Liver (tissue), 3 donors: ENCODE measurements around the gene SLC9C2.

Experiments
- CTCF ChIP-seq: fragments of 150-350 bp; IDR thresholded peaks from 2 replicates; pipeline ENCODE4 v1.5.1; 2017; ENCODE audit warnings: improper control_type of control experiment, low read depth, low read length; ENCODE audit not compliant: missing input control
- EGR1 ChIP-seq, 2 donors: IDR thresholded peaks; 2 replicates each; pipeline ENCODE4 v1.6.1; 2016 to 2018; ENCODE audit warnings: antibody characterized with exemption in 2 of 2, low read depth in 2 of 2
- MAX ChIP-seq: IDR thresholded peaks from 2 replicates; pipeline ENCODE4 v1.6.1; 2016; ENCODE audit warnings: antibody characterized with exemption
- RAD21 ChIP-seq, 2 donors: IDR thresholded peaks; 2 replicates each; pipeline ENCODE4 v1.6.1; 2016; ENCODE audit warnings: antibody characterized with exemption in 2 of 2, mild to moderate bottlenecking in 2 of 2
- TAF1 ChIP-seq: conservative IDR thresholded peaks from 2 replicates; pipeline ENCODE4 v1.6.1; 2016; ENCODE audit warnings: antibody characterized with exemption, mild to moderate bottlenecking
- donor health status: healthy.
- donor health status: healthy.

GRCh38 chr1:173523329-173523728 is 79.5 kb downstream of the SLC9C2 start:
- no peak for TF ChIP-seq CTCF
- no peak for TF ChIP-seq TAF1
- peak; percentile 10 to 22 for TF ChIP-seq RAD21 (IDR thresholded peaks at IDR 0.05)
- peak; percentile 25 for TF ChIP-seq MAX
- no peak for TF ChIP-seq EGR1 (IDR thresholded peaks at IDR 0.05; ENCODE audit: low read depth in 2 of 2)
